Activated naive CD8-positive, alpha-beta T cell treated with anti-CD3 and anti-CD28 coated beads, Interleukin-2, amount 10 ng/mL, durations not matched to agents 7 days and 5 days (primary cell): ENCODE data around the gene GSE1. TPM values are rescaled to one million over a fixed set of nuclear protein-coding genes. Genes with fewer than 3 reads are reported as not detected.

Experiments used
- ATAC-seq: fragments of 150-1000 bp; cut with Tn5 transposase; one replicate; pipeline ENCODE4 v1.10.0; 2021; ENCODE audit warnings: low read depth, moderate library complexity
- POLR2A ChIA-PET: fragments of 350-600 bp; sonication (Branson Sonifier 250); formaldehyde crosslinking; loops from one replicate; lab custom pipeline; 2021; ENCODE audit warnings: antibody characterized with exemption; lab: Charles Lee
- DNase-seq: peaks from one replicate; pipeline ENCODE4 v3.0.0; 2021
- H3K27ac Mint-ChIP-seq: one replicate; pipeline ENCODE4 v1.8.0; 2022; ENCODE audit warnings: mild to moderate bottlenecking, mixed read lengths
- H3K27me3 Mint-ChIP-seq: one replicate; pipeline ENCODE4 v1.8.0; 2022; ENCODE audit warnings: mild to moderate bottlenecking, moderate library complexity, mixed read lengths
- H3K36me3 Mint-ChIP-seq: one replicate; pipeline ENCODE4 v1.8.0; 2021; ENCODE audit warnings: mild to moderate bottlenecking, mixed read lengths
- H3K4me1 Mint-ChIP-seq: one replicate; pipeline ENCODE4 v1.8.0; 2021; ENCODE audit warnings: mixed read lengths
- H3K4me3 Mint-ChIP-seq: one replicate; pipeline ENCODE4 v1.8.0; 2022; ENCODE audit warnings: mild to moderate bottlenecking, moderate library complexity, mixed read lengths
- H3K9me3 Mint-ChIP-seq: one replicate; pipeline ENCODE4 v1.8.0; 2021; ENCODE audit warnings: mixed read lengths
- total RNA-seq, 2 experiments: library from RNA; stranded (reverse); gene quantifications; one replicate each; pipeline ENCODE4 v1.2.3, GENCODE V29; 2021

Gene GSE1
- total RNA-seq, 2 experiments from 2014 or later = 60.9 to 62.5 TPM

DNA sequence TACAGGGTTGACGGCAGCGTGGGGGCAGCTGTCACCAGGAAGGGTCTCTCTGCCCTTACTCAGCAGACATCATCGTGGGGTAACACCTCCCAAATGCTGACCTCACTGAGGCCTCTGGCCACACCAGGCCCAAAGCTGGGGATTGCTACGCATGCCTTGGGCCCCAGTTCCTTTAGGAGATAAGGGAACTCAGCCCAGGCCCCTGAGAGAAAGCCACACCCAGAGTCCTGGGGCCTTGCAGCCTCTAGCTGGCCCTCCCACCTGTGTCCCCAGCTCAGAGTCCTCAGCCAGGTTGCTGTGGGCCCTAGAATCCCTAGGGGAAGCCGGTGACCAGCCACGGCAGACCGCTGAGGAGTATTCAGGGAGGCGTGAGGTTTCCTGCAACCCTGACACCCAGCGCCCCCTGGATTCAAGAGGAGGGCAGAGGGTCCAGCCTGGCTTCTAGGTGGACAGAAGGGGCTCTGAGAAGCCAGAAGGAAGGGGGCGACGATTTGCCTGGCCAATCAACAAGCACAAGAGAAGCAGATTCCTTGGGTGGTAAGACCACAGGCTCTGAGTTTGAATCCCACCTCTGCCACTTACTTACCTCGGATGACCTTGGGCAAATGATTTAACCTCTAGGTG is 85.9 kb downstream of the GSE1 start:
- DNase-seq = no peak
- H3K9me3 Mint-ChIP-seq = no peaks in the 10 kb centered on the region
- H3K36me3 Mint-ChIP-seq = no peaks in the 10 kb centered on the region
- H3K4me3 Mint-ChIP-seq = no peak overlapping the region
- H3K4me1 Mint-ChIP-seq = no peaks in the 10 kb centered on the region
- H3K27ac Mint-ChIP-seq = no peak overlapping the region
- POLR2A ChIA-PET = no interaction called here
- ATAC-seq = no peak
- H3K27me3 Mint-ChIP-seq = peaks cover 11% of the 10 kb centered on the region

DNA sequence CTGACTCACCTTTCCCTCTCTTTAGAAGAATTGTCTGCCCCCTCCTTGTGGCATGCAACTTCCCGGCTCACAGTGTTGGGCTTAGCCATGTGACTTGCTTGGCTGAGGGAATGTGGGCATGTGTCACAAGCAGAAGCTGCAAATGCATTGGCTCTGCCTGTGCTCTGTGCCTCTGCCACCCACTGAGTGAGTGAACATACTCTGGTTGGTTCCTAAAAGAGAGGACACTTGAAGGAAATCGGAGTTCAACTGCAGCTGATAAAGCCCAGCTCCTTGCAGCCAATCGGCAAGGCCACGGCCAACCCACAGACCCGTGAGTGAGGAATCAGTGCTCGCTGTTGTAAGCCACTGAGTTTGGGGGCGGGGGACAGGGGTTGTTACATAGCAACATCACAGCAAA is 86.5 kb downstream of the GSE1 start:
- POLR2A ChIA-PET = no interaction called here
- H3K27me3 Mint-ChIP-seq = peaks cover 11% of the 10 kb centered on the region
- no peak overlapping the region for H3K27ac Mint-ChIP-seq
- no peaks in the 10 kb centered on the region for H3K4me1 Mint-ChIP-seq
- DNase-seq (no peak), ATAC-seq (no peak)
- no peaks in the 10 kb centered on the region for H3K36me3 Mint-ChIP-seq
- no peak overlapping the region for H3K4me3 Mint-ChIP-seq
- no peaks in the 10 kb centered on the region for H3K9me3 Mint-ChIP-seq

DNA sequence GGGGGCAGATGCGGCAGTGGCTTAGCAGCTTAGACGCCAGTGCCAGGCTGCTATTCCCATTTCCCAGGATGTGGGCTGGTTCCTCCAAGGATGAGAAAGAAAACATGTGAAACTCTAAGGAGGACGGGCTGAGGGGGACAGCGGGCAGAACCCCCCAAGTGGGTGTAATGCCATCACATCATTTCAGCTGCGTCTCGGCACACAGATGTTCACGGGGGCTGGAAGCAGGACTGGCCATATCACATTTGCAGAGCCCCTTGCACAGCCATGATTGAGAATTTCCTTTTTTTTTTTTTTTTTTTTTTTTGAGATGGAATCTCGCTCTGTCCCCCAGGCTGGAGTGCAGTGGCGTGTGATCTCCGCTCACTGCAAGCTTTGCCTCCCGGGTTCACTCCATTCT is 90.9 kb downstream of the GSE1 start:
- peaks cover 8% of the 10 kb centered on the region for H3K27me3 Mint-ChIP-seq
- no peak overlapping the region for H3K4me3 Mint-ChIP-seq
- no peak for ATAC-seq
- no peaks in the 10 kb centered on the region for H3K36me3 Mint-ChIP-seq
- H3K4me1 Mint-ChIP-seq = no peaks in the 10 kb centered on the region
- no peaks in the 10 kb centered on the region for H3K9me3 Mint-ChIP-seq
- H3K27ac Mint-ChIP-seq = no peak overlapping the region
- no peak for DNase-seq
- POLR2A ChIA-PET = no interaction called here

DNA sequence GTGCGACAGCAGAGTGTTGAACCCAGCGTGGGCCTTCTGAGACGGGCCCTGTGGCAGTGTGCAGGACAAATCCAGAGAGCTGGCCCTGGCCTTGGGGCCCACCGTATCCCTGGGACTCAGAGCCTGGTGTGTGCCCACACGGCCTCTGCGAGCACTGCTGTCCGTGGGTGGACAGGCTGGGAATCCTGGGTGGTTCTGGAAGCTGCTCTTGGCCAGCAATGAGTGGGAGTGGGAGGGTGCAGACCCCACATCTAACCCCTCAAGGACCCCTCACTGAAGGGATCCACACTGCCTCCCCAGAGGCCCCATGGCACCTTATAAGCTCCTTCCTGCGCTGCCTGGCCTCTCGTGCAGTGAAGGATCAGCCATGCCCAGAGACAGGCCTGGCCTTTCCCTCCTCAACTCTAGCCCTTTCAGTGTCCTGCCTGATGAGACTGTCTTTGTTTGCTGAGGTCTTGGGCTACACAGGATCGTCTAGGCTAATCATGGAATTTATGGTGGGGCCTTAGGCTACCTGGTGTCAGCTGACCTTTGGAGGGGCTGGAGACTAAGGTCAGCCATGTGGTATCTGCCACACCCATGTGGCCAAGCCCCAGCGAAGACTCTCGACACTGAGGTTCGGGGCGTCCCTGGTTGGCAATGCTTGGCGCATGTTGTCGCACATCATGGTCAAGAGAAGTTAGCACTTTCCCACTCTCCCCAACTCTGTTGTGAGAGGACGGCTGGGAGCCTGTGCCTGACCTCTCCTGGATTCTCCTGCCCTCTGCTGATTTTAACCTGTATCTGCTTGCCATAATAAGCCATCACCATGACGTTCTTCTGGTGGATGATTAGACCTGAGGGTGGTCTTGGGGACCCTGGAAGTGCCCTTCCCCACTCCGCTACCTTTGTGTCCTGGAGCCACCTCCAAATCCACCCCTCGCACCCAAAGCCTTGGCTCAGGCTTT is 92.1 kb downstream of the GSE1 start:
- no peaks in the 10 kb centered on the region for H3K4me1 Mint-ChIP-seq
- POLR2A ChIA-PET = no interaction called here
- no peak for ATAC-seq
- no peaks in the 10 kb centered on the region for H3K36me3 Mint-ChIP-seq
- no peaks in the 10 kb centered on the region for H3K9me3 Mint-ChIP-seq
- peaks cover 7% of the 10 kb centered on the region for H3K27me3 Mint-ChIP-seq
- no peak for DNase-seq
- H3K4me3 Mint-ChIP-seq = no peak overlapping the region
- H3K27ac Mint-ChIP-seq = no peak overlapping the region

DNA sequence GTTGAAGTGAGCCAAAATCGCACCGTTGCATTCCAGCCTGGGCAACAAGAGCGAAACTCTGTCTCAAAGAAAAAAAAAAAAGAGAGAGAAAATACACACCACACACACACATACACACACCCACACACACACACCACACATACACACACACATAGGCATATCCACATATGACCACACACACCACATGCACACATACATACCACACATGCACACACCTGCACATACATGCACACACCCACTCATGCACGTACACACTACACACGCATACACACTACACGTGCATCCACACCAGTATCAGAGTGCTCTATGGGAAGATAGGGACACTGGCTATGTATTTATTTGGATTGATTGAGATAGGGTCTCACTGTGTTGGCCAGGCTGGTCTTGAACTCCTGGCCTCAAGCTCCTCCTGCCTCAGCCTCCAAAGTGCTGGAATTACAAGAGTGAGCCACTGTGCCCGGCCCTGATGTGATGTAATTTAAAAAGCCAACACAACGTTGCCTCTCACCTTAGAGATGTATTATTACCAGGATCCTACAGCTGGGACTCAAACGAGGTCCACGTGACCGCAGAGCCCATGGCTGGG is 93.4 kb downstream of the GSE1 start:
- no peak for DNase-seq
- Mint-ChIP-seq H3K9me3 (no peaks in the 10 kb centered on the region), H3K4me1 (no peaks in the 10 kb centered on the region), H3K4me3 (no peak overlapping the region), H3K27ac (no peak overlapping the region), H3K36me3 (no peaks in the 10 kb centered on the region), H3K27me3 (no peaks in the 10 kb centered on the region)
- POLR2A ChIA-PET = no interaction called here
- ATAC-seq = no peak

DNA sequence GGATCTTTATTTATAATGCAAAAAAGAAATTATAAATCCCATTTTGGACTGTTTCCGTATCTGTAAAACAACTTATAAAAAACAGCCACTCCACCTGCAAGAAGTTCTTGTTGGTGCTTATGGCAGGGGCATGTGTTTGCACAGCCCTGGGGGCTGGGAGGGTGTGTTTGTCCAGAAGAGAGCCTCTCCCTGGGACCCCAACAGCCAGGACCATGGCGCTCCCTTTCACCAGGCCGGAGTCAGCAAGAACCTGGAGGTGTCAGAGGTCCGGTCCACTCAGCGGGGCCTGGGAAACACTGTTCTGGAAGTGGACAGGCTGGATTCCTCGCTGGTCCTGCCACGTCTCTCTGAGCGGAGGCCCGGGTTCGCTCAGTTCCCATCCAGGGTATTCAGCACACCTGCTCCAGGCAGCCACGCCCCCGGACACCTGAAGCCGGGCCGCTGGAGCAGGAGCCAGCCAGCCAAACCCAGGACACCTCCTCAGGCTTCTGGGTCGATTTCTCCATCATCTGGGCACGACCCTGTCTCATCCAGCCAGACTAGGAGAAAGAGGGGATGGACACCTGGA is 94.5 kb downstream of the GSE1 start:
- H3K27me3 Mint-ChIP-seq = no peaks in the 10 kb centered on the region
- H3K27ac Mint-ChIP-seq = no peak overlapping the region
- H3K4me1 Mint-ChIP-seq = no peaks in the 10 kb centered on the region
- POLR2A ChIA-PET = no interaction called here
- H3K9me3 Mint-ChIP-seq = peaks cover 3% of the 10 kb centered on the region
- H3K4me3 Mint-ChIP-seq = no peak overlapping the region
- peaks cover 3% of the 10 kb centered on the region for H3K36me3 Mint-ChIP-seq
- DNase-seq = no peak
- ATAC-seq = no peak

DNA sequence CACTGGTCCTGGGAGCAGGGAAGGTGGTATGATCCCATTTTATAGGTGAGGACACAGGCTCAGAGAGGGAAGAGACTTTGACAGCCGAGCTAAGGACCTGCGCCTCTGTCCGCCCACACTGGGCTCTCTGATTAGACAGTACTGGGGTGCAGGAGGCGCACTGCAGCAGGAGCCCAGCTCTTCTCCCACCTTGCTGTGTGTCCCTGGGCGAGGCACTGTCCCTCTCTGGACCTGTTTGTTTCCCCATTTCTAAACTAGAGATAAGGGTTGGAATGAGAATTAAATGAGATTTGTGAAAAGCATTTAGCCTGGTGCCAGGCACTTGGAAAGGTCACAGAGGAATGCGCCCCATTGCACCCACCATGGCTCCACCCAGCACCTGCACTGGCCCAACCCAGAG is 95.2 kb downstream of the GSE1 start:
- Mint-ChIP-seq H3K4me1 (no peaks in the 10 kb centered on the region), H3K9me3 (peaks cover 3% of the 10 kb centered on the region), H3K4me3 (no peak overlapping the region), H3K27me3 (no peaks in the 10 kb centered on the region), H3K27ac (no peak overlapping the region), H3K36me3 (peaks cover 3% of the 10 kb centered on the region)
- no peak for DNase-seq
- POLR2A ChIA-PET = no interaction called here
- ATAC-seq = no peak

DNA sequence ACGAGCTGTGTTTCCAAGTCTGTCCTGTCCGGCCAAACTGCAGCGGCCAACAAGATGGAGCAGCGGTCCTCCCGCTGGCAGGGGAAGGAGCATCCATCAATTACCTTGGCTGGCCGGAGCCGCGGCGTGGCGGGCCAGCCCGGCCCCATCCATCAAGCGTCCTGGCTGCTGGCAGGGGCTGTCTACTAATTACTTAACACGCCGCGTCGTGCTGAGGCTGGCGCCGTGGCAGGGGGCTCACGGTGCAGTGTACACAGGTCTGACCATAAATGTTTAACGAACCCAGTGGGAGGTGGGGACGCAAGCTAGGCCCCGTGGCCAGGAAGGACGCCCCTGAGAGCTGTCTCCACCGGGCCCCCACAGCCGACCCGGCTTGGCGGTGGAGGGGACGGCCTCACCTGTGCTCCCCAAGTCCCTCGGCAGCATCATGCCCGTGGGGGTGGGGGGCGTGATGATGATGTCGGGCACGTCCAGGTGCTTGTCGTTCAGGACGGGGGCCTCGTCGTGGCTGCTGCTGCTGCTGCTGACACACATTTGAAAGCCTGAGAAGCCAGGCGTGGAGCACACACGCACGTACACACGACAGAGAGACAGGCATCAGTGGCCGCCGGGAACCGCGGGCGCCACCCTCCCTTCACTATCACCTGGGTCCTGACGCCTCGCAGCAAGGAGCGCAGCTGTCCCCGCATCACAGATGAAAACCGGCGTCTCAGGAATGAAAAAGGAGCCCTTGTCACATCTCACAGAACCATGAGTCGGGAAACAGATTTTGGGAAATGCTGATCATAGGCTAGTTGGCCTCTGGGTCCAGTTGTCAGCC is 96.9 kb downstream of the GSE1 start:
- Mint-ChIP-seq H3K27ac (no peak overlapping the region), H3K27me3 (no peaks in the 10 kb centered on the region), H3K4me3 (no peak overlapping the region), H3K9me3 (peaks cover 3% of the 10 kb centered on the region), H3K36me3 (peaks cover 3% of the 10 kb centered on the region), H3K4me1 (no peaks in the 10 kb centered on the region)
- POLR2A ChIA-PET = no interaction called here
- ATAC-seq (no peak), DNase-seq (no peak)

DNA sequence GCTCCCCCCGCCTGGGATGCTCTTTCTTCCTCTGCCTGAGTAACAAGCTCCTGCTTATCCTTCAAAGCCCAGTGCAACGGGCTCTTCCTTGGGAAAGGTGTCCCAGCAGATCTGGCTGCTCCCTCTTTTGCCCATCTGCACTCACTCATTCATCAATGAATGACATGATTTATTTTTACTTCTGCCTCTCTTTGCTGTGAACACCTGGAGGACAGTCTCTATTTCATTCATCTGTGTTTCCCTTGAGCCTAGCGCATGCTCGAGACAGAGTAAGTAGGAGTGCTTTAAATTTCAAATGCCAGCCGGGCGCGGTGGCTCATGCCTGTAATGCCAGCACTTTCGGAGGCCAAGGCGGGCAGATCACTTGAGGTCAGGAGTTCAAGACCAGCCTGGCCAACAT is 97.6 kb downstream of the GSE1 start:
- Mint-ChIP-seq H3K36me3 (peaks cover 3% of the 10 kb centered on the region), H3K27ac (no peak overlapping the region), H3K9me3 (peaks cover 3% of the 10 kb centered on the region), H3K4me1 (peaks cover 4% of the 10 kb centered on the region), H3K4me3 (no peak overlapping the region), H3K27me3 (peaks cover 7% of the 10 kb centered on the region)
- POLR2A ChIA-PET = no interaction called here
- ATAC-seq (no peak), DNase-seq (no peak)

DNA sequence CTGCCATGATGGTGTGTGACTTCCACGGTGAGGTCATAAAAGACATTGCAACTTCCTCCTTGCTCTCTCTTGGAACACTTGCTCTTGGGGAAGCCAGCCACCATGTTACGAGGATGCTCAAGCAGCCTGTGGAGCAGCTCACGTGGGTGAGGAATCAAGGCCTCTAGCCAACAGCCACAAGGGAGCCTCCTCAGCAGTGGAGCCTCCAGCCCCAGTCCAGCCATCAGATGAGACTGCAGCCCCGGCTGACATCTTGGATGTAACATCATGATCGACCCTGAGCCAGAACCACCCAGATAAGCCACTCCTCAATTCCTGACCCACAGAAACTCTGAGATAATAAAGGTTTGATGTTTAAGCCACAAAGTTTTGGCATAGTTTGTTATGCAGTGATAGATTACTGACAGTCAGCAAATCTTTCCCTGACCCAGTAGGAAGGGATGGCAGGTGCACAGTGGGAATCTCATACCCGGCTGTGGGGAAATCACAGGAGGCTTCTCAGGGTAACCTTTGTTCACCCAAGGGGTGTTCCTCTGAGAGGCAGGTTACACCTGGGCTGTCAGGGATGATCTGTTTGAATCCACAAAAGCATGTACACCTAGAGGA is 99.0 kb downstream of the GSE1 start:
- no peak overlapping the region for H3K4me3 Mint-ChIP-seq
- peaks cover 15% of the 10 kb centered on the region for H3K27me3 Mint-ChIP-seq
- peaks cover 3% of the 10 kb centered on the region for H3K36me3 Mint-ChIP-seq
- peaks cover 8% of the 10 kb centered on the region for H3K4me1 Mint-ChIP-seq
- H3K27ac Mint-ChIP-seq = no peak overlapping the region
- POLR2A ChIA-PET = no interaction called here
- ATAC-seq (no peak), DNase-seq (no peak)
- H3K9me3 Mint-ChIP-seq = peaks cover 3% of the 10 kb centered on the region

DNA sequence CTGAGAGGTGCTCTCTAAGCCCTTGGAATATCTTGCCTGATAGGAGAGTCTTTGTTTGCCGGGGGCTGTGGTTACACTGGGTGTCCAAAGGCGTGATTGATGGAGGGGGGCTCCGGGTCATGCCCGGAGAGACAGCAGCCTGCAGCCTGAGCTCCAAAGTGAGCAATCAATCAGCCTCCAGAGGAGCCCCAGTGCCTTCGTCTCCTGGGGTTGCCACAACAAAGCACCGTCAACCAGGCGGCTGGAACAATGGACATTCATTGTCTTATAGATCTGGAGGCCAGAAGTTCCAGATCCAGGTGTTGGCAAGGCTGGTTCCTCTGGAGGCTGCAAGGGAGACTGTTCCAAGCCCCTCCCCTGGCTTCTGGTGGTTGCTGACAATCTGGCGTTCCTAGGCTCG is 99.7 kb downstream of the GSE1 start:
- peaks cover 8% of the 10 kb centered on the region for H3K4me1 Mint-ChIP-seq
- DNase-seq = no peak
- H3K27me3 Mint-ChIP-seq = peaks cover 15% of the 10 kb centered on the region
- no peak overlapping the region for H3K4me3 Mint-ChIP-seq
- peaks cover 3% of the 10 kb centered on the region for H3K36me3 Mint-ChIP-seq
- no peak overlapping the region for H3K27ac Mint-ChIP-seq
- POLR2A ChIA-PET = no interaction called here
- H3K9me3 Mint-ChIP-seq = peaks cover 3% of the 10 kb centered on the region
- ATAC-seq = no peak

DNA sequence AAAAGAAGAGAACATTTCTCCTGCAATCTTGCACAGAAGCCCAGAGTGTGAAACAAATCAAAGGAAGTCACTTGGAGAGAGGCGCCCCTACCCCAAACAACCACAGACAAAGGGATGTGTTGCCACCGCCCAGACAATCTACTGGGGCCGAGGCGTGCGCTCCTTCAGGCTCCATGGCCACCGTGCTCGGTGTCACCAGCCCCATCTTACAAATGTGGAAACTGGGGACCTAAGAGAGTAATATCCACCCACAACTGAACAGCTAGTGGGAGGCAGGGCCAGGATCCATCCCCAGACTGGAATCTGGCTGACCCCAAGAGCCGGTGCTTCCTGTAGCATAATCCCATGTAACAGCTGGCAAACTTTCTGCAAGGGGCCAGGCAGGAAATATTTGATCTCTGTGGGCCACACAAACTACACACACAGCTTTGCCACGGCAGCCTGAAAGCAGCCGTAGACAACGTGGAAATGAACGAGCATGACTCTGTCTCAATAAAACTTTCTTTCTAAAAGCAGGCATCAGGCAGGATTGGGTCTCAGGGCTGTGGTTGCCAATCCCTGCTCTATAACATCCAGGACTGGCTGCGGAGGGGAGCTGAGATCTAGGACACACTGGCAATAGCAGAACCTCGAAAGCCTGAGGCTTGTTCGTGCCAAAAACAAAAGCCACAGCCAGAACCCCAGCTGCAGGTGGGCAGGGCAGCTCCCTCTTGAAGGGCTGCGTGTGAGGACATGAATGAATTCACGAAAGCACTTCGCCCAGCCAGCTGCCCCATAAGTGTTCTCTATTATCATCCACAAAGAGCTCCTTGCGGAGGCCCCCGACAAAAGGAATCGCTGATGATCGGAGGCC is 102.3 kb downstream of the GSE1 start:
- no peak for ATAC-seq
- Mint-ChIP-seq H3K4me1 (peaks cover 8% of the 10 kb centered on the region), H3K9me3 (peaks cover 3% of the 10 kb centered on the region), H3K27ac (no peak overlapping the region), H3K27me3 (peaks cover 15% of the 10 kb centered on the region), H3K36me3 (peaks cover 3% of the 10 kb centered on the region), H3K4me3 (no peak overlapping the region)
- no peak for DNase-seq
- POLR2A ChIA-PET = no interaction called here
